Sigmoid colon (tissue), 4 donors: Measurements from ENCODE around the gene ALPK3.

Source experiments
- CTCF ChIP-seq, 4 experiments: fragments of 450-650 bp in 3 of 4; fragments of 200-600 bp in 1 of 4; IDR thresholded peaks; one replicate each; pipeline ENCODE4 v1.5.1; 2016 to 2019; ENCODE audit warnings: antibody characterized with exemption in 4 of 4, mild to moderate bottlenecking in 3 of 4, moderate library complexity in 2 of 4
- EP300 ChIP-seq, 4 donors: sonication (generic); formaldehyde crosslinking; IDR thresholded peaks; one replicate each; pipeline ENCODE4 v1.6.1; 2017; ENCODE audit warnings: antibody characterized with exemption in 4 of 4
- POLR2A ChIP-seq, 2 donors: fragments of 450-650 bp; IDR thresholded peaks; one replicate each; pipeline ENCODE4 v1.6.1; 2016; ENCODE audit warnings: antibody characterized with exemption in 2 of 2, mild to moderate bottlenecking in 2 of 2, moderate library complexity in 2 of 2
- POLR2AphosphoS5 ChIP-seq, 4 donors: sonication (generic); formaldehyde crosslinking; IDR thresholded peaks; one replicate each; pipeline ENCODE4 v1.6.1; 2017; ENCODE audit warnings: antibody characterized with exemption in 4 of 4

DNA sequence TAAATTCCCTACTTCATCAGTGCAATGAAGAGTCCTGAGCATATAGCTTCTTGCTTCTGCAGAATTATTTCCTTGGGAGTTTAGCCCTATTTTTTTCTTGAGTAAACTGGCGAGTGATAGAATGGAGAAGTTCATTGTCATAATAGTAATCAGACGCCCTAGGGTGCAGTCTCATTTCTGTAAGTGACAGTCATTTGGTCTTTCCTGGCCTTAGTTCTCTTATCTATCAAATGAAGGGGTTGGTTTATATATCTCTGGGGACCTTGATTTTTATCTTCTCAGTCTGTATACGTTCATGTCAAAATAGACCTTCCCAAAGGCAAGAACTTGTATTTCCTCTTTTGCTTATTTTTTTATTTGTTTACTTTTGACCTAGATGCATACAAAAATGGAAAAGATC lies 9.9 kb upstream of the ALPK3 start:
- TF ChIP-seq EP300 (IDR thresholded peaks at IDR 0.05) (no peak), POLR2A (IDR thresholded peaks at IDR 0.05) (no peak), CTCF (IDR thresholded peaks at IDR 0.05) (no peak), POLR2AphosphoS5 (IDR thresholded peaks at IDR 0.05) (no peak)
